ENCODE results near the gene RFX2. TPM values are rescaled to one million over a fixed set of nuclear protein-coding genes. Genes with fewer than 3 reads are reported as not detected.
A peak's percentile ranks its signal among the peaks of the same experiment; 100 is the strongest.

The RFX2 gene
- total RNA-seq, 1 experiment from 2014 or later, result 3.7 TPM

GRCh38 chr19:6058518-6059201, 51.6 kb downstream of the RFX2 start:
- peaks cover 17 to 21% of the 10 kb centered on the region in 2 experiments for H3K4me1 Mint-ChIP-seq
- peak overlapping the region; percentile 16 for H3K18ac ChIP-seq (ENCODE audit: insufficient read length, low read depth, low read length)
- peaks cover 21% of the 10 kb centered on the region for H3K27me3 Mint-ChIP-seq (ENCODE audit: low read depth)
- H3K36me3 Mint-ChIP-seq (ENCODE audit: insufficient read depth in 1 of 3, low read depth in 3 of 3), result no peaks in the 10 kb centered on the region
- no peaks in the 10 kb centered on the region for H3K27me3 ChIP-seq (ENCODE audit: insufficient read depth, low read length)
- H3K27ac Mint-ChIP-seq, result peak overlapping the region in 1 of 3 experiments; percentile 75; a peak in 1 of 7 replicates
- H3K27ac ChIP-seq (ENCODE audit: insufficient read length, low read depth, low read length), result no peak overlapping the region
- no peak overlapping the region for H2BK120ac ChIP-seq (ENCODE audit: low read depth, low read length, poor library complexity, severe bottlenecking)
- H3K4ac ChIP-seq (ENCODE audit: low read depth, low read length), result no peak overlapping the region
- DNase-seq, result no peak
- H3K4me1 ChIP-seq (ENCODE audit: insufficient read depth, low read length), result no peaks in the 10 kb centered on the region
- H2AK5ac ChIP-seq (ENCODE audit: insufficient read length, low read length), result no peak overlapping the region
- H2BK12ac ChIP-seq (ENCODE audit: insufficient read length, low read depth, low read length), result no peak overlapping the region
- no peaks in the 10 kb centered on the region for H3K79me1 ChIP-seq (ENCODE audit: insufficient read depth, low read depth, low read length, poor library complexity, severe bottlenecking)
- H2BK20ac ChIP-seq (ENCODE audit: low read depth, low read length, poor library complexity, severe bottlenecking), result no peak overlapping the region
- peak overlapping the region; percentile 53; the same call in 1 of the 2 replicates for H3K14ac ChIP-seq (ENCODE audit: insufficient read depth, low read length)
- H3K4me3 Mint-ChIP-seq, result no peak overlapping the region
- H3K9ac ChIP-seq (ENCODE audit: extremely low read depth, insufficient read length, low read length), result no peak overlapping the region
- no peak overlapping the region for H4K5ac ChIP-seq (ENCODE audit: insufficient read length, low read depth, low read length)
- no CpG with 5 or more reads among the region's 17 CpGs for WGBS (ENCODE audit: extremely low coverage, insufficient read length, low lambda C conversion rate)
- no peaks in the 10 kb centered on the region for H3K79me2 ChIP-seq (ENCODE audit: insufficient read depth, low read length)
- H4K91ac ChIP-seq (ENCODE audit: insufficient read length, low read depth, low read length), result no peak overlapping the region
- TF ChIP-seq CTCF (conservative IDR thresholded peaks at IDR 0.05), result no peak
- peaks cover 0 to 3% of the 10 kb centered on the region in 2 experiments; a peak in 1 of 5 replicates for H3K9me3 Mint-ChIP-seq
- H3K56ac ChIP-seq (ENCODE audit: insufficient read length, low read depth, low read length), result no peak overlapping the region
- no peak overlapping the region for H2BK15ac ChIP-seq (ENCODE audit: low read depth, low read length)
- no peak overlapping the region for H3T11ph ChIP-seq (ENCODE audit: low read length)
- H4K20me1 ChIP-seq (ENCODE audit: control insufficient read depth, insufficient read depth, insufficient read length), result no peaks in the 10 kb centered on the region
- no peak overlapping the region for H2AFZ ChIP-seq (ENCODE audit: low read length)
- no peak overlapping the region for H3K4me2 ChIP-seq (ENCODE audit: insufficient read depth, insufficient read length, low read length)
- no peaks in the 10 kb centered on the region for H3K23me2 ChIP-seq (ENCODE audit: insufficient read length, low read depth, low read length, poor library complexity, severe bottlenecking)
- H3K23ac ChIP-seq (ENCODE audit: insufficient read length, low read depth, low read length), result no peak overlapping the region
- H2BK5ac ChIP-seq (ENCODE audit: insufficient read length, low read length), result no peak overlapping the region
- no peaks in the 10 kb centered on the region for H3K9me3 ChIP-seq (ENCODE audit: control insufficient read depth, low read depth, low read length)
- no peak overlapping the region for H4K8ac ChIP-seq (replicated peaks; ENCODE audit: insufficient read length, low read depth, low read length)
